ENCODE measurements around the gene AADACL2.
"Not testable (repeated sequence)": the region's sequence is repeated elsewhere in the genome, so short reads cannot be mapped to it uniquely, and the experiment has no call there.

The AADACL2 gene

GRCh38 chr3:151768393-151768930 is 34.7 kb downstream of the AADACL2 start:
- DNase-seq: no peak

DNA sequence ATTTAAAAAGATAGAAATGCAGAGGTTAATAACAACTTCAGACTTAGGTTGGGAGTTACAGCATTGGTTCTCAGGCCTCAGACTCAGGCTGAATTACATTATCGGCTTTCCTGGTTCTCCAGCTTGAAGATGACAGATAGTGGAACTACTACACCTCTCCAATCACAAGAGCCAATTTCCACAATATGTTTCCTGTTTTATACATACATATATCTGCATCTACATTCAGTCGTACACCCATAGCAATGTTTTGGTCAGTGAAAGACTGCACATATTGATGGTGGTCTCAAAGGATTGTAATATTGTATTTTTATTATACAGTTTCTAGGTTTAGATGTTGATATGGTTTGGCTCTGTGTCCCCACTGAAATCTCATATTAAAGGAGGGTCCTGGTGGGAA is 35.4 kb downstream of the AADACL2 start:
- no peak for DNase-seq

- no peak for DNase-seq
Measured at GRCh38 chr3:151770956-151771355, 37.2 kb downstream of the AADACL2 start.

GRCh38 chr3:151772825-151773480 is 39.2 kb downstream of the AADACL2 start:
- DNase-seq: no peak

- no peak for DNase-seq
Measured at GRCh38 chr3:151774235-151774634, 40.5 kb downstream of the AADACL2 start.

DNA sequence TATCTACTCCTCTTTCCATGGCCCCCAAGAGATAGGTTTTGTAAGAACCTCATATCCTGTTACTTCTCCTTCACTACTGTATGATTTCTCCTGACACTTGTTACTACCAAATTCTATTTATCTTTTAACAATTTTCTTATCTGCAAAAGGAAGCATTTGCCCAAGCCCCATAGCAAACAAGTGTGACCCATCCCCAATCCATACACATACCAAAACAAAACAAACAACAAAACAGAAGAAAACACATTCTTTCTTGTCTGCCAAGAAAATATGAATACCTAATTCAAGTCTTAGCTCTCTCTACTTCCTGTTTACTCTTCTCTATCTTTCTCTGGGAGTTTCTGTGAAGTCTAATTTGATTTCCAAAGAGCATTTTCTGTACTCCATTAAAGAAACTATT is 41.2 kb downstream of the AADACL2 start:
- no peak for DNase-seq

DNA sequence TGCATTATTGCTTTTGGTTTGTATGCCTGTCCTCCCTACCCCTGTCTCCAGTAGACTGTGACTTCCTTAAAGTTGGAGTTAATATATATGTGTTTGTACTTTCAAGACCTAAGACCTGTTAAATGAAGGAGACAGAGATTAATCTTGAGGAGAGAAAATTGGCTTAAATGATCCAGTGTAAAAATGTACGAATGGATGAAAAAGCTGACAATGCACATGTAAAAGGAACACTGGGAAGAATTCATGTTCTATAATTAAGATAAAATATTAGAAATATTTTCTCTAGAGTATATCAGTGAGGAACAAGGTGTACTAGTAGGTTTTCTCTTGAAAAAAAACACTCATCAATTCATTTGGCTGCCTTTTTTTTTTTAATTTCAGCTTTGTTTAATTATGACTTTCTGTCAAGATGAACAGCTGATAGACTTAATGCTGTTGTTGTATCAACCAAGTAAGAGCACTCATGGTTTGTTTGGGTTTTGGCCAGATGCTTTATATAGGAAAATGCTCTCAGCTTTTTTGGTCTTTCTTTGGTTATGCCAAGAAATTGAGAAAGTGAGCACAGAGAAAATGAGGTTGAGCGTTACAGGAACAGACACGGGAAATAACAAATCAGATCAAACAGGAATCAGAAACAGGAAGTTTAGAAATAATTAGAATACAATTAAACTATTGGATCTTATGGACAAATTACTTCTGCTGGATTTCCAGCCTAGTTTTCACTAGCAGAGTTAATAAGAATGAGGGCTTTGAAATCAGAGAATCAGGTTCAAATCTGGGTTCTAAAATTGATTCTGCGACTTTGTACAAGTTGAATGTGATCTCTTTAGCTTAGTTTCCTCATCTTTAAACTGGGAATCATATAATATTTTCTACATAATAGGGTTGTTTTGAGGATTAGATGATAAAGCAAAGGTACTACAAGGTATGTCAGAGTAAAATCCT is 41.9 kb downstream of the AADACL2 start:
- DNase-seq: no peak

GRCh38 chr3:151776259-151776740 is 42.6 kb downstream of the AADACL2 start:
- DNase-seq: no peak

DNA sequence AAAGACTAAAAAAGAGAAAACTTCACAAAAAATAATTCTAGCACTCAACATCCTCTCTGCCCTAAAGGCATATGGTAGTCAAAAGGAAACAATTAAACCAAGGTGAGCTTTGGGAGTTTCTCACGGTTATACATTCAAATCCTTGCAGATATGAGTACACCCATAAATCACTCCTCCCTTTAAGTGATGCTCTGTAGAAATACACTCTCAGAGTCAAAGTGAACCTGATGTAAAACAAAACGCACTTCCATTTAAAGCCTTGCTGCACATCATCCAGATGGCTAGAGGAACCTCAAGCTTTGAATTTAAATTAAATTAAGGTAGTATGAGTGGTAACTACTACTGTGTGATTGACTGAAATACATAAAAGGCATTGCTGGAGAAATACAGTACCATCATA is 44.2 kb downstream of the AADACL2 start:
- no peak for DNase-seq

GRCh38 chr3:151787626-151788025 is 53.9 kb downstream of the AADACL2 start:
- no peak for DNase-seq

DNA sequence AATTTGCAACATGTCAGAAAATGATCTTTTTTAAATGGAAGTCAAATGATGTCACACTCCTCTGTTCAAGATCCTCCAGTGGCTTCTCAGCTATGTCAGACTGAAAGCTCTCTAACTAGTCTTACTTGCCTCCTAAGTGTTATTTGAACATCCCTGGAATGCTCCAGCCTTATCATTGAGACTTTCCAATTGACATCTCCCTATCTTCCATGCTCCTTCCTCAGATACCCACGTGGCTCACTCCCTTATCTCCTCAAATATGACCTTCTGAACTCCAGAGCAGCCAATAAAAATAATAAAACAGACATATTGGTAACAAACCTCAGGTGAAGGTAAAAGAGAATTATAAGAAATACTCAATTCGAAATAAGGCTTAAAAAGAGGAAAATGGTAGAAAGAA is 54.7 kb downstream of the AADACL2 start:
- no peak for DNase-seq

GRCh38 chr3:151789853-151790463 is 56.2 kb downstream of the AADACL2 start:
- DNase-seq: no peak

GRCh38 chr3:151790763-151791162 is 57.0 kb downstream of the AADACL2 start:
- not testable (repeated sequence) for DNase-seq

DNA sequence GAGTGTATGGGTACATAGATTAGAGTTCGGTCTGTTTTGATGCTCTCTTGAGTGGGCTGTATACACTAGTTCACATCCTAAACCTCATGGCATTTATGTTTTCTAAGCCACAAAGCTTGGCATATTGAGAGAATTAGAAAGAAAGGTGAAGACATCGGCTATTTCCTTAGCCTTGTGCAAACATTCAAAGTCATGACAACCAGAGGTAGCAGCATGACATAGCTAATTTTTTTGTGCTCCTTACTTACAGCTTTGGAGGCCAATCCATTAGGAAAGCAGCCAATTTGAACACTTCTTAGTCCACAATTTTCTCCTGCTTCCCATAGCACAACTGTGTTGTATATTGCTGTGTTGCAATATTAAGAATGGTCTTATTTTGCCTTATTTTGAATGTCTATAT is 58.7 kb downstream of the AADACL2 start:
- DNase-seq: no peak

DNA sequence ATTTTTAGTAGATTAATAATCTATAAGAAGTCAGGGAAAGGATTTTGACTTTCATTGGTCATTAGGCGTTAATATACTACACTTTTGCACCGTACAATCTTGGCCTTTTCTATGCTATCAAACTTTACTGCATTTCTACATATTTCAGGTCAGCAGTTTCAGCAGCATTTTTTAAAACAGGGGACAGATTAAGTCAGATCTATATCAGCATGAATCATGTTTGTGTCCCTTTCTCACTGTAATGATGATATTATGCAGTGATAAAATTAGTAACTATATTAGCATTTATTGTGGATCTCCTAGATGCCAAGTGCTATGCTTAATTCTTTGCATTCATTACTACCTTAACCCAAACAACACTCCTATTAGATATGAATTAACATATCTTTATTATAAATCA is 59.9 kb downstream of the AADACL2 start:
- DNase-seq: no peak

DNA sequence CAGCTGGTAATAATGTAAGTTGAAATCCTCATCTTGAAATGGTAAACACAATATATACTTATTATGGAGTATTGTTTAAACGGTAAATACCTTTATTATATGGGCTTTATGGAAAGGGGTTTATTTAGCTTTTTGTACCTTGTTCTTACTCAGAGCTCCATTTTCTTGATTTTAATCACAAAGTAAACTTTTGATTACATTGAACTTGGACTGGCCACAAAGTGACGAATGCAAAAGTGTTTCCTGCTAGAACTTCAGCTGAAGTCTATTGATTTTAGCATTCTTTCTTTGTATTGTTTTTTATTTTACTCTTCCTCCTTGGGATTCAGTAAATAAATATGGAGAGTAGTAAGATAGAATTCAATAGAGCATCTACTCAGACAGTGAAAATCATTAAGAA is 60.4 kb downstream of the AADACL2 start:
- no peak for DNase-seq

DNA sequence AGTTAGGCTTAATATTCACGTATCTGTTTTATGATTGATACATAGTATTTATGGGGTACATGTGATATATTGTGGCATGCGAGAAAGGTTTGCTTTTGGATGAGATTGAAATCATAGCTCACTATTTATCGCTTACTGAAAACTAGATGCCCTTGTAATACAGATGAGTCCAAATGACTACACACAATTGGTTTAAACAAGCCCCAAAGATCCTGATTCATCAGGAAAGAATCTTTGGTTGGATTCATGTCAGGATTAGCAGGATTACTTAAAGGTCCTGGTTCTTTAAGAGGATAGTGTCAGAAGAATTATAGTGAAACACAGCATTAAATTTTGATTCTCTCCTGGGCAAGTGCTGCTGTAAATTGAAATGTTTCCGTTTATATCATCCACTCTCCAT is 61.5 kb downstream of the AADACL2 start:
- no peak for DNase-seq

DNA sequence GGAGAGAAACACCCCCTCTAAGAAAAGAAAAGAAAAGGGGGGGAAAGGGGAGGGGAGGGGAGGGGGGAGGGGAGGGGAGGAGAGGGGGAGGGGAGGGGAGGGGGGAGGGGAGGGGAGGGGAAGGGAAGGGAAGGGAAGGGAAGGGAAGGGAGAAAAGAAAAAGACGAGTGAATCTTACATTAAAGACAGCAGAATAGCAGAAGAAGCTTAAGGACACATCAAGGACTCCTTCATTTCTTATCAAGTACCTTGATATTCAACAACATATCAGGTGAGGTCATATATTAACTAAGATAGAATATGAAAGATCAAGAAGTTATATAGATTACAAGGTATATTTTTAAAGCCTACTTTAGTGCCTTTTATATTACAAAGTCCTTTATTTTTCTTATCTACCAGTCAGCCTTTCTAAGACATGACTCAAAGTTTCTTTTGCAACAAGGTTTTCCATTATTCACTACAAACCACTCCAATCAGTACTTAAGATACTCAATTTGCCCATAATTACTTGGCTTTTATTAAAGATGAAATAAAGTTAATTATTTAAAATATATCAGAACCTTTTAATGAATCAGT is 62.5 kb downstream of the AADACL2 start:
- no peak for DNase-seq

- no peak for DNase-seq
Measured at GRCh38 chr3:151798466-151798865, 64.7 kb downstream of the AADACL2 start.

GRCh38 chr3:151800431-151800830 is 66.7 kb downstream of the AADACL2 start:
- no peak for DNase-seq

GRCh38 chr3:151804267-151804666 is 70.5 kb downstream of the AADACL2 start:
- DNase-seq: no peak

- DNase-seq: no peak
Measured at GRCh38 chr3:151806838-151807237, 73.1 kb downstream of the AADACL2 start.
